DMS114 treated with DMSO at 0.1 percent for 48 hours (cell line): Measurements from ENCODE around the gene REL.
"Not testable (repeated sequence)": the region's sequence is repeated elsewhere in the genome, so short reads cannot be mapped to it uniquely, and the experiment has no call there.

Experiments
- DNase-seq: peaks from one replicate; lab custom pipeline; 2025; ENCODE audit not compliant: unreplicated experiment; lab: John Stamatoyannopoulos, UW

The REL gene

DNA sequence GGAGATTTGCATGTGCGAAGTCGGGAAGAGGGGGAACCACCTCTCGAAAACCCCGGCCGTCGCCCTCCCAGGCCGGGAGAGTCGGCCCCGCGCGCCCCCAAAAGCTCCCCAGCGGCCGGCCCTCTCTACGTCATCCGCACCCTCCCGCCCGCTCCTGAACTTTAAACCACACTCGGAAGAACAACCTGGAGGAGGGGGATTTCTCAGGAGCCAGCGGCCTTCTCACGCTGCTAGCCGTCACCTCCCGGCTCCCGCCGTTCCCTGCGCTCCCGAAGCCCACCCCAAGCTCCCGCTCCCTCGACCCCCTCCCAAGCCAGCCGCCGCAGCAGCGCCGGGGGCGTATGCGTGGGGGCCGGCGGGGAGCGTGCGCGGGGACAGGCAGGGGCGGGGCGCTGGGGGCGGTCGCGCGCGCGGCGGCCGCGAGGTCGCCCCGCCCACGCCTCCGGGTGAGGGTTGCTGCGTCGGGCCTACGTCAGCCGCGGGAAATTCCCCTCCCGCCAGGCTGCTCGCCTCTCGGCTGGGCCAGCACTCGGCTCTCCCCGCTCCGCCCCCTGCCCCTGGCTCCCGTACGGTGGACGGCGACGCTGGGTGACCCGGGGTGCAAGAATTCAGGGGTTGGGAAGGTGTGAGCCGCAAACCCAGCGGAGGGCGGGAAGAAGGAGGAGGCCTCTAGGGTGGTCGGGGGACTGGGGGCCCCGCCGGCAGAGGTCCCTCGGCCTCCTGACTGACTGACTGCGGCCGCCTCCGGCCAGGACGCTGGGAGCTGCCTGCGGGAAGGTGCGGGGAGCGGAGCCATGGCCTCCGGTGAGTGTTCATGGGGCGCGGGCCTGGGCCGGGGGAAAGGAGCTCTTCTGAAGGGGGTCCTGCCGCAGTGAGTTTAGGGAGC, at the start of gene REL:
REL (plus strand) TSS at position 528 of the 886 bp plus-strand sequence; CDS start at position 795, 267 bp downstream.
- peak; percentile 63 for DNase-seq

DNA sequence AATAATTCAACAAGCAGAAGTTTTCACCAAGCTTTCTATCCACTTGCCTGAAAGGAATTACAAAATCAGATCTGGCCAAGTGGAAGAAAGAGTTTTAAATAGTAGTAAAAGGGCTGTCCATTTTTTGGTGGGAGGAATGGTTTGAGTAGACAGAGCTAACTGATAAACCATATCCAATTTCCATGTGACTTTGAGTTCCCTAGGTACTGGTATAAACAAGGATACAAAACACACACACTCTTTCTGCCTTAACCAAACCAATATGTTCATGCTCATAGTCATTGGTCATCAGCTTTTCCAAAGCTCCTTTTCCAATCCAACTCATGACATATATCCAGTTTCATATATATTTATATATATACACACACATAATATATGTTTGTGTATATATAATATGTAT, 49.5 kb upstream of the REL start:
- no peak for DNase-seq

DNA sequence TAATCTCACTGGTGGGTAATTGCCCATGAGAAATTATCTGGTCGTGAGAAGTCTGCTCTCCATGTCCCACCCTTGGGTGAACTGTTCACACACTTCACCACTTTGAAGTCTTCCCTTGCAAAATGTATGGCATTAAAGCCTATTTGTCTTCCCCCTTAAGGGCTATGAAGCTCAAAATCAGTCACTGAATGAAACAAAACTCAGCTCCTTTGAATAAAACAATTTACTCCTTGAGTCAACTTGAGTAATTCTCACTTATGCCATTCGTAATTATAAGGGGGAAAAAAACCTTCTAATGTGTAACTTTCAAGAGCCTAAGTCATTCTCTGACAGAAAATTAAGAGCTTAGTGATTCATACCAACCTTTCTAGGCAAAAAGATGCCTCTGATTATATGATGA, 48.8 kb upstream of the REL start:
- DNase-seq, result no peak

DNA sequence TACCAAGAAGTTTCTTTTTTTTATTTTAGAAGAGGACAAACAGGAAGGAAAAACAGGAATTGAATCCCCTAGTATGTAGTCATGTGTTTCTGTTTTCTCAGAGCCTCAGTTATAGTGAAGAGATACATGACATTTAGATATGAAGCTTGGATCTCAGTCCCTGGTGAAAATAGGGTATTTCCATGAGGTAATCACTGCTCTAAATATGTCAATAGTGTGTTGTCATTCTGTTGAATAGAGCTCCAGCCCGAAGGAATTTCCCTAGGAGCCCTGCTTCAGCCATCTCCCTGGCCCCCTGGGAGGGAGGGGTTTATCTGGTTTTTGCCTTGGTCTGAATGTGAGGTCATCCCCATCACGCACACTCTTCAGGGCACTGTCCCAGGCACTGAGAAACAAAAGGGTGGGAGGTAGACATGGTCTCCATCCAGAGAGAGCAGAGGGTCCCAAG, 47.1 kb upstream of the REL start:
- no peak for DNase-seq

DNA sequence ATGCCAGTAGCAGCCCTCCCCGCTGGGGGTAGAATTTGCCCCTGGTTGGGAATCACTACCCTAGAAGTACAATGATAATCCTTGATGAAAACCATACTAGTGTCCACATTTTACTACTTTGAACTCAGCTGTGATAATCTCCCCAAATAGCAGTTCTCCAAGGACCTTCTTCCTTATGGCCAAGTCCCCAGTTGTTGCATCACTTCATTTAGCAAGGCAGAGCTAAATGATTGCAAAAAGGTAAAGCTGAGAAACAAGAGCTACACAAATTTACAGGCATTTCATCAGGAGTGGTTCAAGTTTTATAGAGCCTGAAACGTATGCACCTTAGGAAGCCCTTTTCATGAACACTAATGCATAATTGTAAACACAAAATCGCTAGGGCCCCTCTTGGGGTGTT, 44.9 kb upstream of the REL start:
- no peak for DNase-seq

DNA sequence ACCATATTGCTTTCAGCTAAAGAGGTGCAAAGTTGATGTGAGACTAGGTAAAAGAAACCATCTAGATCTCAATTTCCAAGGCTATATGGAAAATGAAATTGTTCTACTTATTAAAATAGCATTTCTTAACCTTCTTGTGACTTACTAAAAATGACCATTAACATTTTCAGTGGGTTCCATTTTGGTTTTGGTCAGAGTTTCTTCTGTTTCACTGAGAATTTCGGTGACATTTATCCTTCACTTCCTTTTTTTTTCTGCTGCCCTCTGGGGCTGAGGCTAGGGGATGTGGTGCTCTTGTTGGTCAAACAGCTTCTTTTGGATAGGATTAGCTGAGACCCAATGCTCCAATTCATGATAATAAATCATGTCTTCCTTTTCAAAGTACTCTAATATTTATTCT, 44.3 kb upstream of the REL start:
- DNase-seq, result no peak

DNA sequence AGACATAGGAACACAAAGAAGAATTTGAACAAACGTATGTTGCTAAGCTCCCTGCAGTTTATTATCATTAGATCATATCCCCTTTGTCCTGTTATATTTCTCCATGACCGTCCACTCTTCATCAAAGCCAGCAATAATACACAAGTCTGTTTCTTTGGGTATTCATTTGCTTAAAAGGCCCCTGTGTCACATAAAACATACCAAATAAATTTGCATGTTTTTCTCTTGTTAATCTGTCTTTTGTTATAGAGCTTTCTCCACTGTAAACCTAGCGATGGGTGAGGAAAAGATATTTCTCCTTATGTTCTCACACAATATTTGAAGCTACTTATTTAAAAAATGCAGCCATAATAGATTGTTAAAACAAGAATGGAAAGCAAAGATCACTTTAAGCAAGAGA, 42.9 kb upstream of the REL start:
- no peak for DNase-seq

DNA sequence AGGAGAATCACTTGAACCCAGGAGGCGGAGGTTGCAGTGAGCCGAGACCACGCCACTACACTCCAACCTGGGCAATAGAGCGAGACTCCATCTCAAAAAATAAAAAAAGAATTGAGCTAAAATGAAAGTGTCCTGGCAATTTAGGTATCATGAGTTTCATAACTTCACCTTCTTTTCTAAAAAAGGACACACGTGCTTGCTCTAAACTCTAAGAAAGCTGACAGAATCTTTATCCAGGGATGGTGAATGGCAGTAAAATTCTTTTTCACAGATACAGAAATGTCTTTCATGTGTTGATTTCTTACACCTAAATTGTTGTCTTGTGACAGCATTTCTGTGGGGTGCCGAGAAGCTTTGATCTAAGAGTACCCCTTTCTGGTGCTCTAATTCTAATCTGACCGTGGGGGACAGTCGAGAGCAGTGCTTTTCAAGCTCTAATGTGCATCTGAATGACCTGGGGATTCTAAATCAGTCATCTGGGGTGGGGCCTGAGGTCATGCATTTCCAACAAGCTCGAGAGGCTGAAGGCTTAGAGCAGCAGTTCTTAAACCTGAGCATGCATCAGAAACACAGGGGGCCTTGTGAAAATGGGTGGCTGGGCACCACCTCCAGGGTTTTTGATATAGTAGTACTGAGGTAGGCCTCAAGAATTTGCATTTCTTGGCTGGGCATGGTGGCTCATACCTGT, 42.1 kb upstream of the REL start:
- DNase-seq, result no peak

DNA sequence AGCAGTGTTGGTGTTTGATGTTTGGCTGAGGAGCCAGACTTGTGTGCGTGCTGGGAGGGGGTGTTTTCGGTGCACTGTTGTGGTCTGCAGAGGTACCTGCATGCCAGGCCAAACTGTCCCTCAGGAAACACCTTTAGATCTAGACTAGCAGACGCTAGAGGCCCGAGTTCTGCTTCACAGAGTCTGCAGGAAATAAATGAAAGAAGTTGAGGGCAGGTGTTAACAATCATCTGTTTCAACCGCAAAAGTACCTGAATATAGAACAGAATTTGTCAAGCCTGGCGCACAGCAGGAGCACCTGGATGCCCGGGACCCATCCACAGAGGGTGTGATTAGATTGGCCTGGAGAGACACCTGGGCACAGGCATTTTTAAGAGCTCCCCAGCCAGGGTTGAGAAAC, 40.5 kb upstream of the REL start:
- DNase-seq, result no peak

DNA sequence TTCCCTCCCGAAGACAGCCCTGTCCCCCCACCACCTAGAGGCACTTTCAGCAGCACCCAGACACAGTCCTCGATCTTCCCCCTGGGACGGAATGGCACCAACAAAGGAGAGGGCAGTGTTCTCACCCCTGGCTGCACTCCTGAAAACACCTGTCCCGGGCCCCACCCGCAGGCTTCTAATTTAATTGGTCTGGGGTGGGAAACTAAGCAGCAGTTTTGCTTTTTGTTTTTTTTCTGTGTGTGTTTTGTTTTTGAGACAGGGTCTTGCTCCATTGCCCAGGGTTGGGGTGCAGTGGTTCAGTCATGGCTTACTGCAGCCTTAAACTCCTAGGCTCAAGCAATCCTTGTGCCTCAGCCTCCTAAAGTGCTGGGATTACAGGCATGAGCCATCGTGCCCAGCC, 38.4 kb upstream of the REL start:
- DNase-seq, result no peak

DNA sequence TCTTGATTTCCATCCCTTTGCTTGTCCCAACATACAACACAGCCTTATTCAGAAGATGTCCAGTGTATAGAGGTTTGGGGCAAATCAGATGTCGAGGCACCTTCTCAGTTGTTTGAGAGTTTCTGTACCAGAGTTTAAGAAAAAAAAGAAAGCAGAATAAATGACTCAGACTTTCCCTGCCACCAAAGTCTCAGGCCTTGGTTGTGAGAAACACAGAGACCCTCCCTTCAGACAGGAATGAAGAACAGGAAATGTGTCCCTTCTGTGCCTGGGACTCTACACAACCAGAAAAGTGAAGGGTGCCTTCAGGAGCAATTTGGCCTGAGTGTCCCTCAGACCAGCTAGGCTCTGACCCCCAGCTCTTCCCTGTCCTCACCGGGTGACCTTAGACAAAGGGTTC, 37.3 kb upstream of the REL start:
- DNase-seq, result no peak

DNA sequence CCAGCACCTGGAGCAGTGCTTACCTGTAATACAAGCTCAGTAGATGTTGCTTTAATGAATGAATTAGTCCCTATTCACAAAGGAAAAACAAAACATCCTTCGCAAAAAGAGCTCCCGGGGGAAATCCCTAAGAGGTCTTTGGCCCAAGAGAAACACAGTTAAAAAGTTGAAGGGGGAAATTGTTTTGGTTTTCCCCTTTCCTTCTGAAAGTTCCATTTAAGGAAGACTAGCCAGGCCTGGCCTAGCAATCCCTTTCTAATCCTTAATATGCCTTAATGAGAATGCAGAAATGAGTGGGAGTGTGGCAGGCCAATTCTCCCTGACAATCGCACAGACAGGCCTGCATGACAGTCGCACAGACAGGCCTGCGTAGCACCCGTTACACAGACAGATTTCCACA, 33.5 kb upstream of the REL start:
- DNase-seq, result no peak

DNA sequence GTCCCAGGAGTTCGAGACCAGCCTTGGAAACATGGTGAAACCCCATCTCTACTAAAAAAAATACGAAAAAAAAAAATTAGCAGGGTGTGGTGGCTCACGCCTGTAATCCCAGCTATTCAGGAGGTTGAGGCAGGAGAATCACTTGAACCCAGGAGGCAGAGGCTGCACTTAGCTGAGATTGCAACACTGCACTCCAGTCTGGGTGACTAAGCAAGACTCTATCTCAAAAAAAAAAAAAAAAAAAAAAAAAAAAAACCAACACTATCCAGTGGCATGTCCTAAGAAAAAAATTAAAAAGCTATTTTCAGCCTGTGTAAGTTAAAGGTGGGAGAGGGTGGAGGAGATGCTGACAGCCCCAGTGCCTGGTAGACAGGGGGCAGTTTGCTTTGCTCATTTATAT, 32.2 kb upstream of the REL start:
- DNase-seq, result no peak

DNA sequence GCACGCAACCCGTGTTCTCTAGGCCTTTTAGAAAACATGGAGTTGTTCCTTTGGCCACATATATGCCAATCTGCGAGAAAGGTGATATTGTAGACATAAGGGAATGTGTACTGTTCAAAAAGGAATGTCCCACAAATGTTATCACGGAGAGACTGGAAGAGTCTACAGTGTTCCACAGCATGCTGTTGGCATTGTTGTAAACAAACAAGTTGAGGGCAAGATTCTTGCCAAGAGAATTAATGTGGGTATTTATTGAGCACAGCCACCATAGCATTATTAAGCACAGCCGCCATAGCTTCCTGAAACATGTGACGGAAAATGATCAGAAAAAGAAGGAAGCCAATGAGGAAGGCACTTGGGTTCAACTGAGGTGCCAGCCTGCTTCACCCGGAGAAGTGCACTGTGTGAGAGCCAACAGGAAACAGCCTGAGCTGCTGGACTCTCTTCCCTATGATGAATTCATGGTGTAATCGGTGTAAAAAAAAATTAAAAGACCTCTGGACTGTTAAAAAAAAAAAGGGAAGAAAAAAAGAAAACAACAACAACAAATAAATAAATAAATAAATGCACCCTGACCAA, 29.0 kb upstream of the REL start:
- no peak for DNase-seq

DNA sequence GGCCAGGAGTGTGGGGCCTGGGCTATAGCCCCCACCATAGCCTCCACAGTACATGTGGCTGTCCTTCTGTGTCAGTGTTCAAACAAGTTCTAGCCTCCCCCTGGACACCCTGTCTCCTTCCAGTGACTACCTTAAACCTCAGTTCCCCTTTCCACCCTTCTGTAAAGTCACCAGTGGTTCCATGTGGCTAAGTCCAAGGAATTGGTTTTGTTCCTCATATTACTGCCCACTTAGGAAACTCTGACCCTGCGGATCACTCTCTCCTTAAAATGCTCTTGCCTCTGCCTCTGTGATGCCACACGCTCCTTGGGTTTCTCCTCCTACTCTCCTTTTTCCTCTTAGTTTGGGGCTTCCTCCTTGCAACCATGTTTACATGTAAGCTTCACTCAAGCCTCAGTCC, 27.8 kb upstream of the REL start:
- no peak for DNase-seq

DNA sequence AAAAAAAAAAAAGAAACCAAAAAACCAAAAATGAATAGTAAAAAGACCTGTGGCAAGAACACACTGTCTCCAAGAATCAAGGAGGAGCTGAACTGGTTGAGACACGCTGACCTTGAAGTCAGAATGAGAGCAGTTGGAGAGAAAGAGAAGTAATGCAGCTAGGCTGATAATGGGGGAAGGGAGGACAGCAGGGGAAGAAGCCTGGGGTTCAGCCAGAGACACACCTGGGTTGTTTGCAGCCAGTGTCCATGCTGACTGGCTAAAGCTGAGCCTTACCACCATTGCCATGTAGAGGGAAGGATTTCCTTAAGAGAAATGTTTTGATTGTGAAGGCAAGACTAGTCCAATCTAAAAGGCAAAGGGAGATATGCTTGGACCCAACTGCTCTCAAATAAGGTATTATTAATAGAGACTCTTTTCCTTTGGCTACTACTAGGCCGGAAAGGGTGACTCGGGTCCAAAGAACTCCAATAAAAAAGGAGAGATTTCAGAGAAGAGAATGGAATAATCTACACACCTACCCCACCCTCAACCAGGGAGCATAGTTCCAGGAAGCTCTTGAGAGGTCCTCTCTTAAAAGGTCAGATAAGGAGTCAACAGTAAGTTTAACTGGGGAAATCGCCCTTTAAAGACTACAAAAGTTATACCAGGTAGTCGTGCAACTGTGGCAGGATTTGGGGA, 25.2 kb upstream of the REL start:
- no peak for DNase-seq

DNA sequence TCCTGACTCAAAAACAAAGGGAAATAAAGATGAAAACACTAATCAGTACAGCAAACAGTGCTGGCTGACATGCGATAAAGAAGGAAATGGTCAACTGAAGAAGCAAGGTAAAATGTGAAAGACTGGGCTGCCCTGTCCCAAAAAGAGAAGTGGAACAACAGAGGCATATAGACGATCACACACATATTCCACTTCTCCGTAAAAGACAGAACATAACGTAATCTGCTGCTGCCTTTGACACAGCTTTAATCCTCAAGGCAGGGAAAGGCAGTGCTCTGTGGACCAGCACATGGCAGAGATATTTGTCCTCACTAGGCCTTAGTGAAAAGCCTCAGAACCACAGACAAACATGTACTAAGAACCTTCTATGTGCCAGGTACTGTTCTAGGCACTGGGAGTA, 24.3 kb upstream of the REL start:
- no peak for DNase-seq

DNA sequence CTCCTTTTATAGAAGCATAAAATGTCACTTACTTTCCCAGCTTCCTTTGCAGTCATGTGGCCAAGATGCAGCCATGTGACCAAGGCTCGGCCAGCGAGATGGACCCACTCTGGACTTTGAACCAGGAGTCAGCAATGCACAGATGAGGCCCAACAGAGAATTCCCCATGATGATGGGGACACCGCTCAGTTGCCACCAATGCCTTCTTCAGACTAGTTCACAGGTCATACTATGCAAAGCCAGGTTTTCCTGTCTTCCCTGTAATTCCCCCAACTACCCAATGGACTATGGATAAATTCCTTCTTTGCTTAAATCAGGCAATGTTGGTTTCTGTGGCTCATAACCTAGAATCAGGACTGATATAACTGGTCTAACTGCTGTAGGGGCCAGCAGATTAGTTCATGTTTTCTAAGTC, 22.5 kb upstream of the REL start:
- DNase-seq, result no peak

DNA sequence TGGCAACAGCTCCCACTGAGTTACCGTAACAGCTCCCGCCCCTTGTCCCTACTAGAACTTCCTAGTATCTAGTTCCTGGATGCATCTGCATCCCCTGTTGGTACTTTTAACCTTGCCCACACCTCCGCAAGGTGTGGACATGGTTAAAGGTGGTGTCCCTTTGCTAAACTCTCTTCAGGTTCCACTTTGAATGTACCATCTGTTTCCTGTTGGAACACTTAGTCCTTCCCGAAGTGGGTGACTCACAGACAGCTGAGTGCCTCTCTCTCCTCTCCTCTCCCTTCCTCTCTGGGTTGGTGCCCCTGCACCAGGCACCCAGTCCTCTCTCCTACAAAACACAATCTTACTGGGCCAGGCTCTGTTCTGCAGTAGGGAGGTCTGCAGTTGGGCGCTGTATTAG, 19.6 kb upstream of the REL start:
- no peak for DNase-seq

DNA sequence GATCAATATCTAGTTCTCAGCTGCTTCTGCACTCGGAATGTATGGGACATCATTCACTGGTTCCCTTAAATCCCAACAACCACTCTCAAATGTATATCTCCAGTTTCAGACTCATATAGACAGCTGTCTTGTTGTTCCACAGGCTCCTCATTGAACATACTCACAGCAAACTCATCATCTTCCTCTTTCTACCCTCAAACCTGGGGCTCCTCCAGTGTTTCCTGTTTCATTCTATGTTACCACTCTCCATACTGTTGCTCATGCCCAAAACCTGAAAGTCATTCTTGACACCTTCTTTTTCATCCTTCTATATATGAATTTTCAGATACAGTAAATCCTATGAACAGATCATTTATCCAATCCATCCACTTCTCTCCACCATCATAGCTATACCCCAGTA, 18.7 kb upstream of the REL start:
- DNase-seq, result no peak

DNA sequence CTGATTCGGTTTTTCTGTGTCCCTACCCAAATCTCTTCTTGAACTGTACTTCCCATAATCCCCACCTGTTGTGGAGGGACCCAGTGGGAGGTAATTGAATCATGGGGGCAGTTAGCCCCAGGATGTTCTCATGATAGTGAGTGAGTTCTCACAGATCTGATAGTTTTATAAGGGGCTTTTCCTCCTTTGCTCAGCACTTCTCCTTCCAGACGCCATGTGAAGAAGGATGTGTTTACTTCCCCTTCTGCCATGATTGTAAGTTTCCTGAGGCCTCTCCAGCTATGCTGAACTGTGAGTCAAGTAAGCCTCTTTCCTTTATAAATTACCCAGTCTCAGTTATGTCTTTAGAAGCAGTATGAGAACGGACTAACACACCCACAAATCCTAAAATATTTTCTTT, 16.0 kb upstream of the REL start:
- DNase-seq, result not testable (repeated sequence)

DNA sequence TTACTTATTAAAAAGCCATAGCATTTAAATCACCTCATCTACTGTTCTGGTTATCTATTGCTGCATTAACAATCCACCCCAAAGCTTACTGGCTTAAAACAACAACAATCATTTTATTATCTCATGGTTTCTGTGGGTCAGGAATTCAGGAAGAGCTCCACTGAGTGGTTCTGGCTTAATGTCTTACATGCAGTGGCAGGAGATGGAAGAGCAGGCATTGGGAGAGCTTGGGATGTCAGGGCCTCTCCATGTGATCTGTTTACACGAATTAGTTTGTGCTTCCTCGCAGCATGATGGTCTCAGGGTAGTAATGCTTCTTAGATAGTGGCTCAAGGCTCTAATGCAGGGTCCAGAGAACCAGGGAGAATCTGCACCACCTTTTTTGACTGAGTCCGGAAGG, 14.4 kb upstream of the REL start:
- no peak for DNase-seq
